H1 (cell line): ENCODE measurements around the gene CHSY3. TPM values are rescaled to one million over a fixed set of nuclear protein-coding genes. Genes with fewer than 3 reads are reported as not detected.

Source experiments
- CTCF ChIA-PET: fragments of 300-600 bp; sonication (Branson Sonifier 250); formaldehyde crosslinking; loops from one replicate; lab custom pipeline; 2021; ENCODE audit not compliant: partially characterized antibody; lab: Charles Lee
- POLR2A ChIA-PET: fragments of 300-600 bp; sonication (Branson Sonifier 250); formaldehyde crosslinking; loops from one replicate; lab custom pipeline; 2021; ENCODE audit warnings: inconsistent platforms; ENCODE audit not compliant: partially characterized antibody; lab: Charles Lee
- DNase-seq, 2 experiments: peaks; one replicate each; pipeline versions ENCODE4 v3.0.0 to v3.0.0-alpha.2; 2010 to 2022; ENCODE audit warnings: low spot score in 2 of 2, low read depth in 1 of 2, mixed read lengths in 1 of 2
- FAIRE-seq: peaks from 2 replicates; lab custom pipeline; 2011; peaks lifted over from hg19 to GRCh38; lab: Jason Lieb, UNC
- H2AFZ ChIP-seq: 2 replicates; pipeline ENCODE4 v1.8.1; 2012; ENCODE audit warnings: low read length, inconsistent platforms
- H2AK5ac ChIP-seq: 2 replicates; pipeline ENCODE4 v1.6.1; 2013; ENCODE audit warnings: low read depth, low read length
- H2BK120ac ChIP-seq: replicated peaks from 2 replicates; pipeline ENCODE3; 2013; ENCODE audit warnings: low read depth, low read length, inconsistent platforms
- H2BK12ac ChIP-seq: 2 replicates; pipeline ENCODE4 v1.6.1; 2013; ENCODE audit warnings: low read depth, low read length
- H2BK15ac ChIP-seq: 2 replicates; pipeline ENCODE4 v1.6.1; 2013; ENCODE audit warnings: low read length
- H2BK20ac ChIP-seq: 2 replicates; pipeline ENCODE4 v1.6.1; 2013; ENCODE audit warnings: low read length
- H2BK5ac ChIP-seq: 2 replicates; pipeline ENCODE4 v1.6.1; 2013; ENCODE audit warnings: low read depth, low read length
- H3K14ac ChIP-seq: 2 replicates; pipeline ENCODE4 v1.6.1; 2013; ENCODE audit warnings: inconsistent platforms; ENCODE audit not compliant: insufficient read length
- H3K18ac ChIP-seq: 2 replicates; pipeline ENCODE4 v1.6.1; 2013; ENCODE audit warnings: low read length; ENCODE audit errors: extremely low read depth
- H3K23ac ChIP-seq: 2 replicates; pipeline ENCODE4 v1.6.1; 2013; ENCODE audit warnings: inconsistent platforms; ENCODE audit not compliant: insufficient read length
- H3K23me2 ChIP-seq: 2 replicates; pipeline ENCODE4 v1.6.1; 2013; ENCODE audit warnings: low read depth, low read length
- H3K27ac ChIP-seq: 2 replicates; pipeline ENCODE4 v1.6.1; 2011; ENCODE audit warnings: low read depth, low read length, inconsistent platforms
- H3K27me3 ChIP-seq, 4 experiments: replicated peaks in 1 of 4; 1 replicate in 1 of 4; 2 replicates in 3 of 4; pipeline versions ENCODE4 v1.6.1 to v1.8.1; 2011 to 2013; ENCODE audit warnings: low read length in 3 of 4, mild to moderate bottlenecking in 3 of 4, inconsistent platforms in 2 of 4, mixed read lengths in 2 of 4, moderate library complexity in 1 of 4; ENCODE audit not compliant: control insufficient read depth in 3 of 4, insufficient read depth in 3 of 4; ENCODE audit errors: extremely low read depth in 1 of 4
- H3K36me3 ChIP-seq, 4 experiments: 2 replicates each; pipeline versions ENCODE4 v1.6.1 to v1.8.1; 2011 to 2013; ENCODE audit warnings: mild to moderate bottlenecking in 4 of 4, low read length in 3 of 4, moderate library complexity in 2 of 4, control low read depth in 1 of 4, inconsistent platforms in 1 of 4; ENCODE audit not compliant: insufficient read depth in 4 of 4, control insufficient read depth in 2 of 4
- H3K4ac ChIP-seq: replicated peaks from 2 replicates; pipeline ENCODE3; 2013; ENCODE audit warnings: low read length, low read depth, mixed read lengths, inconsistent platforms; ENCODE audit not compliant: insufficient read length
- H3K4me1 ChIP-seq, 4 experiments: replicated peaks in 1 of 4; 1 replicate in 1 of 4; 2 replicates in 3 of 4; pipeline versions ENCODE4 v1.6.1 to v1.8.1; 2011 to 2013; ENCODE audit warnings: low read length in 3 of 4, inconsistent platforms in 2 of 4, mixed read lengths in 1 of 4; ENCODE audit not compliant: insufficient read depth in 4 of 4, control insufficient read depth in 3 of 4
- H3K4me2 ChIP-seq, 2 experiments: 2 replicates each; pipeline versions ENCODE4 v1.6.1 to v1.8.1; 2011 to 2013; ENCODE audit warnings: low read depth in 2 of 2, low read length in 2 of 2, control low read depth in 1 of 2, inconsistent platforms in 1 of 2, mild to moderate bottlenecking in 1 of 2; ENCODE audit not compliant: insufficient read depth in 1 of 2
- H3K4me3 ChIP-seq, 4 experiments: fragments of 200-600, 300-600 bp in 1 of 4; sonication (generic), shearing (Covaris generic), sonication (Bioruptor Twin) in 1 of 4; 2 replicates each; pipeline versions ENCODE4 v1.5.1 to v1.8.1; 2011 to 2016; ENCODE audit warnings: low read length in 4 of 4, low read depth in 3 of 4, control low read depth in 2 of 4, inconsistent platforms in 2 of 4, mild to moderate bottlenecking in 2 of 4, mixed read lengths in 1 of 4, moderate library complexity in 1 of 4; ENCODE audit not compliant: insufficient read depth in 2 of 4; ENCODE audit errors: extremely low read depth in 1 of 4
- H3K56ac ChIP-seq: replicated peaks from 2 replicates; pipeline ENCODE3; 2013; ENCODE audit warnings: low read depth, mild to moderate bottlenecking, mixed read lengths, low read length, inconsistent platforms; ENCODE audit not compliant: insufficient read length
- H3K79me1 ChIP-seq: 2 replicates; pipeline ENCODE4 v1.6.1; 2013; ENCODE audit warnings: low read depth, low read length, control low read depth
- H3K79me2 ChIP-seq, 2 experiments: 2 replicates each; pipeline versions ENCODE4 v1.6.1 to v1.8.1; 2012 to 2013; ENCODE audit warnings: low read length in 2 of 2, mild to moderate bottlenecking in 2 of 2, inconsistent platforms in 1 of 2; ENCODE audit not compliant: insufficient read depth in 2 of 2, control insufficient read depth in 1 of 2
- H3K9ac ChIP-seq, 4 experiments: replicated peaks in 1 of 4; 1 replicate in 1 of 4; 2 replicates in 3 of 4; pipeline versions ENCODE4 v1.6.1 to v1.8.1; 2011 to 2013; ENCODE audit warnings: low read depth in 3 of 4, low read length in 3 of 4, control low read depth in 2 of 4, mild to moderate bottlenecking in 2 of 4, moderate library complexity in 2 of 4, inconsistent platforms in 1 of 4; ENCODE audit errors: extremely low read depth in 1 of 4
- H3K9me3 ChIP-seq, 2 experiments: 2 replicates each; pipeline versions ENCODE4 v1.6.1 to v1.8.1; 2012 to 2013; ENCODE audit warnings: mild to moderate bottlenecking in 2 of 2, moderate library complexity in 2 of 2, control low read depth in 1 of 2, inconsistent platforms in 1 of 2, low read depth in 1 of 2, low read length in 1 of 2, mixed read lengths in 1 of 2; ENCODE audit not compliant: insufficient read depth in 2 of 2
- H4K20me1 ChIP-seq, 2 experiments: replicated peaks in 1 of 2; 2 replicates each; pipeline versions ENCODE3 to v1.8.1; 2011 to 2013; ENCODE audit warnings: inconsistent platforms in 2 of 2, low read length in 2 of 2, mild to moderate bottlenecking in 1 of 2; ENCODE audit not compliant: insufficient read depth in 2 of 2, control insufficient read depth in 1 of 2
- H4K5ac ChIP-seq: 2 replicates; pipeline ENCODE4 v1.6.1; 2013; ENCODE audit warnings: low read length, low read depth, mixed read lengths, inconsistent platforms; ENCODE audit not compliant: insufficient read length
- H4K8ac ChIP-seq: 2 replicates; pipeline ENCODE4 v1.8.0; 2013; ENCODE audit warnings: mild to moderate bottlenecking, moderate library complexity, low read length, inconsistent platforms; ENCODE audit not compliant: insufficient read depth; ENCODE audit errors: extremely low read depth
- H4K91ac ChIP-seq: replicated peaks from 2 replicates; pipeline ENCODE3; 2013; ENCODE audit warnings: low read length, mixed read lengths, inconsistent platforms; ENCODE audit not compliant: insufficient read length
- BACH1 ChIP-seq: IDR thresholded peaks from 2 replicates; pipeline ENCODE4 v1.6.1; 2012; ENCODE audit warnings: low read length, improper control_type of control experiment
- E2F6 ChIP-seq: IDR thresholded peaks from 2 replicates; pipeline ENCODE4 v1.6.1; 2012; ENCODE audit warnings: inconsistent platforms
- HDAC6 ChIP-seq: IDR thresholded peaks from one replicate; pipeline ENCODE4 v1.7.1; 2012; ENCODE audit warnings: low read depth, mild to moderate bottlenecking, inconsistent platforms, low read length, moderate library complexity
- KDM4A ChIP-seq: IDR thresholded peaks from one replicate; pipeline ENCODE4 v1.7.1; 2012; ENCODE audit warnings: low read depth, mild to moderate bottlenecking, moderate library complexity, low read length, inconsistent platforms; ENCODE audit not compliant: severe bottlenecking
- MAFK ChIP-seq: IDR thresholded peaks from 2 replicates; pipeline ENCODE4 v1.6.1; 2012; ENCODE audit warnings: low read depth, mild to moderate bottlenecking, improper control_type of control experiment, low read length
- MAX ChIP-seq: IDR thresholded peaks from 2 replicates; pipeline ENCODE4 v1.6.1; 2012; ENCODE audit warnings: inconsistent platforms
- RXRA ChIP-seq: IDR thresholded peaks from 2 replicates; pipeline ENCODE4 v1.6.1; 2011; ENCODE audit warnings: low read depth, mild to moderate bottlenecking, low read length, moderate library complexity; ENCODE audit not compliant: insufficient read depth
- SIX5 ChIP-seq: IDR thresholded peaks from 2 replicates; pipeline ENCODE4 v1.6.1; 2011; ENCODE audit warnings: mild to moderate bottlenecking, low read depth, low read length
- SP2 ChIP-seq: IDR thresholded peaks from 2 replicates; pipeline ENCODE4 v1.6.1; 2012; ENCODE audit warnings: mild to moderate bottlenecking, low read length, inconsistent platforms
- SUZ12 ChIP-seq: fragments of 200-600 bp; sonication (generic); IDR thresholded peaks from 2 replicates; pipeline ENCODE4 v1.6.1; 2012; ENCODE audit warnings: mild to moderate bottlenecking, inconsistent platforms, low read length, moderate library complexity, mixed read lengths
- YY1 ChIP-seq: IDR thresholded peaks from 2 replicates; pipeline ENCODE4 v1.6.1; 2011; ENCODE audit warnings: low read depth, mild to moderate bottlenecking, low read length
- ZNF274 ChIP-seq: IDR thresholded peaks from 2 replicates; pipeline ENCODE4 v1.7.0; 2012; ENCODE audit warnings: low read length, borderline replicate concordance; ENCODE audit errors: extremely low read depth
- WGBS, 2 experiments: shearing (Covaris generic) in 1 of 2; methylation state at CpG; one replicate each; pipeline versions ENCODE4 v1.1.6 to v1.1.7; 2013 to 2015; ENCODE audit warnings: low lambda C conversion rate in 2 of 2, mixed read lengths in 2 of 2, inconsistent platforms in 1 of 2, low coverage in 1 of 2, missing lambda C conversion rate in 1 of 2; ENCODE audit not compliant: insufficient replicate concordance in 2 of 2, insufficient coverage in 1 of 2, insufficient read length in 1 of 2; ENCODE audit errors: extremely low coverage in 1 of 2, missing lambda C conversion rate in 1 of 2; 5-methylcytosine and 5-hydroxymethylcytosine counted together
- polyA plus RNA-seq, 7 experiments: library from polyadenylated mRNA; depleted of rRNA in 3 of 7; stranded (reverse) in 5 of 7; unstranded in 2 of 7; fragments of >200 nt in 5 of 7; fragments of 200-250 nt in 2 of 7; gene quantifications; 1 replicate in 5 of 7; 2 replicates in 1 of 7; 4 replicates in 1 of 7; pipeline versions ENCODE4 v1.2.1 to v1.2.3, GENCODE V29; 2011 to 2013; ENCODE audit warnings: missing spikeins in 2 of 7, mixed read lengths in 2 of 7
- total RNA-seq: library from RNA; stranded (reverse); fragmentation: NEBNext Ultra II Directional; extraction: Animal tissue kit (Norgen Biotek cat#: 25700); gene quantifications from 2 replicates; pipeline ENCODE4 v1.2.1, GENCODE V29; 2021
- TF ChIP-seq, protein P1 (sequence below): IDR thresholded peaks from 2 replicates; pipeline ENCODE4 v1.6.1; 2012; ENCODE audit warnings: low read length, inconsistent platforms

The CHSY3 gene
- total and polyA plus RNA-seq, 2 of the 8 experiments (the other 6 are each of a cell fraction or from before 2014, with no cell fraction given), result 0.24 to 1.8 TPM

- no peak overlapping the region for H2BK5ac ChIP-seq
- DNase-seq (no peak), FAIRE-seq (no peak)
- H3K36me3 ChIP-seq, result no peaks in the 10 kb centered on the region
- H3K4me1 ChIP-seq, result no peaks in the 10 kb centered on the region
- no peaks in the 10 kb centered on the region for H3K27me3 ChIP-seq
- no peaks in the 10 kb centered on the region for H3K79me1 ChIP-seq
- H3K4ac ChIP-seq, result no peak overlapping the region
- H3K9ac ChIP-seq, result no peak overlapping the region
- H3K9me3 ChIP-seq, result no peaks in the 10 kb centered on the region
- no peak overlapping the region for H3K4me3 ChIP-seq
- H3K23me2 ChIP-seq, result no peaks in the 10 kb centered on the region
- no peak overlapping the region for H4K5ac ChIP-seq
- WGBS, 2 experiments, result 92% methylated on average over 3 of the region's 3 CpGs; no CpG with 5 or more reads in 1 of the 2 experiments
- H2BK20ac ChIP-seq, result no peak overlapping the region
- H2AK5ac ChIP-seq, result no peak overlapping the region
- H3K79me2 ChIP-seq, result no peaks in the 10 kb centered on the region
- no peak overlapping the region for H4K91ac ChIP-seq
- ChIA-PET CTCF (no interaction called here), POLR2A (no interaction called here)
- H3K56ac ChIP-seq, result no peak overlapping the region
- H2BK15ac ChIP-seq, result no peak overlapping the region
- H4K20me1 ChIP-seq, result no peaks in the 10 kb centered on the region
- no peak overlapping the region for H2BK120ac ChIP-seq
- no peak overlapping the region for H3K14ac ChIP-seq
- no peak overlapping the region for H3K4me2 ChIP-seq
- no peak overlapping the region for H3K18ac ChIP-seq
- H2BK12ac ChIP-seq, result no peak overlapping the region
- no peak overlapping the region for H3K27ac ChIP-seq
- H4K8ac ChIP-seq, result no peak overlapping the region
- H2AFZ ChIP-seq, result no peak overlapping the region
- H3K23ac ChIP-seq, result no peak overlapping the region
- TF ChIP-seq E2F6, result no peak
- no peak for TF ChIP-seq RXRA
- no peak for TF ChIP-seq ZNF274
- TF ChIP-seq MAX, result no peak
- TF ChIP-seq HDAC6, result no peak
- no peak for TF ChIP-seq SUZ12
- no peak for TF ChIP-seq SP2
- TF ChIP-seq MAFK, result no peak
- no peak for TF ChIP-seq KDM4A
- no peak for TF ChIP-seq SIX5
- no peak for TF ChIP-seq YY1
- TF ChIP-seq BACH1, result no peak
- TF ChIP-seq, protein P1, sequence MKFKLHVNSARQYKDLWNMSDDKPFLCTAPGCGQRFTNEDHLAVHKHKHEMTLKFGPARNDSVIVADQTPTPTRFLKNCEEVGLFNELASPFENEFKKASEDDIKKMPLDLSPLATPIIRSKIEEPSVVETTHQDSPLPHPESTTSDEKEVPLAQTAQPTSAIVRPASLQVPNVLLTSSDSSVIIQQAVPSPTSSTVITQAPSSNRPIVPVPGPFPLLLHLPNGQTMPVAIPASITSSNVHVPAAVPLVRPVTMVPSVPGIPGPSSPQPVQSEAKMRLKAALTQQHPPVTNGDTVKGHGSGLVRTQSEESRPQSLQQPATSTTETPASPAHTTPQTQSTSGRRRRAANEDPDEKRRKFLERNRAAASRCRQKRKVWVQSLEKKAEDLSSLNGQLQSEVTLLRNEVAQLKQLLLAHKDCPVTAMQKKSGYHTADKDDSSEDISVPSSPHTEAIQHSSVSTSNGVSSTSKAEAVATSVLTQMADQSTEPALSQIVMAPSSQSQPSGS, result no peak
These were observed 87.5 kb downstream of the CHSY3 start for GRCh38 chr5:129991780-129992179.
